Activated B cell treated with CpG ODN at 0.5 μM for 24 hours (primary cell): Measurements from ENCODE around the gene SUGCT. TPM values are rescaled to one million over a fixed set of nuclear protein-coding genes. Genes with fewer than 3 reads are reported as not detected.

Experiments
- ATAC-seq: fragments of 200-7000 bp; cut with Tn5 transposase; one replicate; pipeline ENCODE4 v1.10.0; 2021; ENCODE audit warnings: low read depth, mild to moderate bottlenecking, moderate library complexity
- CTCF ChIA-PET: fragments of 350-600 bp; sonication (Branson Sonifier 250); formaldehyde crosslinking; loops from one replicate; lab custom pipeline; 2021; ENCODE audit warnings: antibody characterized with exemption; lab: Charles Lee
- POLR2A ChIA-PET: fragments of 350-600 bp; sonication (Branson Sonifier 250); formaldehyde crosslinking; loops from one replicate; lab custom pipeline; 2021; ENCODE audit warnings: antibody characterized with exemption; lab: Charles Lee
- DNase-seq: peaks from one replicate; pipeline ENCODE4 v3.0.0; 2022
- H3K27ac Mint-ChIP-seq: one replicate; pipeline ENCODE4 v1.8.0; 2020; ENCODE audit warnings: mixed read lengths
- H3K27me3 Mint-ChIP-seq: one replicate; pipeline ENCODE4 v1.8.0; 2021; ENCODE audit warnings: mixed read lengths
- H3K36me3 Mint-ChIP-seq: one replicate; pipeline ENCODE4 v1.8.0; 2021; ENCODE audit warnings: low read depth, mixed read lengths
- H3K4me1 Mint-ChIP-seq: one replicate; pipeline ENCODE4 v1.8.0; 2021; ENCODE audit warnings: mixed read lengths
- H3K4me3 Mint-ChIP-seq: one replicate; pipeline ENCODE4 v1.8.0; 2020; ENCODE audit warnings: mild to moderate bottlenecking, mixed read lengths
- H3K9me3 Mint-ChIP-seq: one replicate; pipeline ENCODE4 v1.8.0; 2020; ENCODE audit warnings: mixed read lengths
- CTCF ChIP-seq: fragments of 200-600 bp; IDR thresholded peaks from one replicate; pipeline ENCODE4 v1.8.0; 2022; ENCODE audit warnings: antibody characterized with exemption, mild to moderate bottlenecking
- intact Hi-C: fragments of 100-400 bp; cut with micrococcal nuclease; formaldehyde crosslinking; loops from one replicate; pipeline ENCODE4 v1.15.1; 2024
- total RNA-seq: library from RNA; stranded (reverse); gene quantifications from 2 replicates; pipeline ENCODE4 v1.2.3, GENCODE V29; 2022

SUGCT gene
- total RNA-seq, 1 donor from 2014 or later = 1.3 TPM

DNA sequence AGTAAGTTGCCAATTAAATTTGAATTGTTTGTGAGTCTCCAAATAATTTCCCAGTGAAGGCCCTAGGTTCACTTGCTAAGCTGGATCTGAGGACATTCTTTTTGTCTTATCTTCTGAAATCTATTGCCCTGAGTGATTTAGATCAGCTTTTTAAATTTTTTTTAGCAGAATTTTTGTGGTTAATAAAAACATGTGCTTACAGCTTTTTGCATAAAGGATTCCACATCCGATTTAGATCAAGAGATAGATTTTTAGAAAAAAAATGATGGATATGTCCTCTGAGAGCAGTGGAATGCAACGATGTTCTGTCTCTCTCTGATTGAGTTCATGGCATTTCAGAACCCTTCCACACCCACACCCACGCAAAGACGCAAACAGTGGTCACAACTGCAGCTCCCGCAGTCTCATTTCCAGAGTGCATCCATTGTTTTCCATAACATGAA, 358.8 kb downstream of the SUGCT start:
- TF ChIP-seq CTCF = no peak
- no peak for ATAC-seq
- Mint-ChIP-seq H3K36me3 (no peaks in the 10 kb centered on the region), H3K27me3 (no peaks in the 10 kb centered on the region), H3K4me3 (no peak overlapping the region), H3K9me3 (peaks cover 3% of the 10 kb centered on the region), H3K27ac (no peak overlapping the region), H3K4me1 (no peaks in the 10 kb centered on the region)
- no peak for DNase-seq
- ChIA-PET POLR2A (no interaction called here), CTCF (no interaction called here)
- intact Hi-C loops = no loop called here

DNA sequence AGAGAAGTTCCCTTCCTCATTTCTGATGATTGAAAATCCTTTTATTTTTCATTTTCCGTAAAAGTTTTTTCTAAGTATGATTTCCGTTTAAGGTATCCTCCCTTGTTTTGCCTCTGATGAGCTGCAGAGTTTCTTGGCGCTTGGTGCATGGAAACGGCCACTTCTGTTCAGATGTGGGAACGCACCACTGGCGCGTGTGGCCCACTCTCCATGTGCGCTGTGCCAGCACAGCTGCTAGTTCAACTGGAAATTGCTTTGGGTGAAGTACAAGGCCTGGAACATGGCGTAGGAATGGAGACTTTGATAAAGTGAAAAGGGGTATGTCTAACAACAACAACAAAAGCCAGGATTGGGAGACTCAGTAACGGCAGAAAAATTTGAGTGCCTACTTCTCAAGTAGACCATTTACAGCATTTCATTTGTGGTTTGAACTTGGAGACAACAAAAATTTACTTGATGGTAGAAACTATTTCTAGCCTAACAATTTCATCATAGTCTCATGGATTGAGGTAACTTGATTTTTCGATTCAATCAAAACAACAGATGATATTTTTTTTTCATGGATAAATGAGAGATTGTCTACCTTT, 364.2 kb downstream of the SUGCT start:
- Mint-ChIP-seq H3K4me3 (no peak overlapping the region), H3K27me3 (no peaks in the 10 kb centered on the region)
- POLR2A ChIA-PET = no interaction called here

DNA sequence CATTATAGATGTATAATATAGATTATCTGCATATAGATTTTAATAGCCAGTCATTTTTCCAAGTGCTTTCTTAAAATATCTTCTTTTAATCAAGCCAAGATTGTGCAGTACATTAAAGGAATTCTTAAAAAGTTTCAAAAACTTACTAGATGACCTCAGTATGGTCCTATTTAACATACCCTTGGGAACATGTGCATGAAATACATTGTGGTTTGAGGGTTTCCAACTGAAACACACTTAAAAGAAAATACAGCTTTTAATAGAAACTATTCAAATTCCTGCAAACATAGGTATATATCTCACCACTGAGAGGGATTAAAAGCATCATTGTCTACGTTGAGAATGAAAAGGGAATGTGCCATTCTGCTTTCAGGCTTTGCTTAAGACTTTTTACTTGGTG, 364.9 kb downstream of the SUGCT start:
- Mint-ChIP-seq H3K4me3 (no peak overlapping the region), H3K27me3 (no peaks in the 10 kb centered on the region), H3K9me3 (no peaks in the 10 kb centered on the region), H3K36me3 (no peaks in the 10 kb centered on the region), H3K4me1 (no peaks in the 10 kb centered on the region), H3K27ac (no peak overlapping the region)
- ChIA-PET POLR2A (no interaction called here), CTCF (no interaction called here)
- TF ChIP-seq CTCF = no peak
- no peak for ATAC-seq
- intact Hi-C loops = no loop called here
- no peak for DNase-seq

More for the DNA sequence above, 364.2 kb downstream of the SUGCT start:
- Mint-ChIP-seq H3K27ac (no peak overlapping the region), H3K4me1 (no peaks in the 10 kb centered on the region), H3K9me3 (no peaks in the 10 kb centered on the region), H3K36me3 (no peaks in the 10 kb centered on the region)
- ATAC-seq (no peak), DNase-seq (no peak)
- CTCF ChIA-PET = no interaction called here
- TF ChIP-seq CTCF = no peak
- intact Hi-C loops = no loop called here

DNA sequence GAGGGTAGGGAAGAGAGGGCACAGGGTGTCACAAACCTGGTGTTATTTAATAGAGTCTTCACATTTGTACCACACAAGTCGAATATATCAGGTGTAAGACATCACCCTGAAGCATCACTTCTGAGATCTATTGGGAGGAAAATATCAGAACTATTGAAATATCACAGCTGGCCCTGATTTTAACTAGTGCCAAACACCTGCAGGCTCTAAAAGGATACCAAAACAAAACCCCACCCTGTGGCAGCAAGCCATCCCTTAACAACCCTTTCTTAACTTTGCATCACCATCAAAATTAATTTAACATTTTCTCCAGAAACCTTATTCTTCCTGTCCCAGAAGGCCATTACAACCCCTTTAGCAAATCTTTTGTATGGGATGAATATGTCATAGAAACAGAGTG, 365.4 kb downstream of the SUGCT start:
- Mint-ChIP-seq H3K4me3 (no peak overlapping the region), H3K27me3 (no peaks in the 10 kb centered on the region), H3K9me3 (no peaks in the 10 kb centered on the region), H3K4me1 (no peaks in the 10 kb centered on the region), H3K27ac (no peak overlapping the region), H3K36me3 (no peaks in the 10 kb centered on the region)
- CTCF ChIA-PET = no interaction called here
- ATAC-seq = no peak
- TF ChIP-seq CTCF = no peak
- no peak for DNase-seq
- POLR2A ChIA-PET = no interaction called here
- intact Hi-C loops = no loop called here

- ChIA-PET POLR2A (no interaction called here), CTCF (no interaction called here)
- Mint-ChIP-seq H3K4me1 (no peaks in the 10 kb centered on the region), H3K27me3 (no peaks in the 10 kb centered on the region), H3K9me3 (peaks cover 6% of the 10 kb centered on the region), H3K36me3 (no peaks in the 10 kb centered on the region), H3K27ac (no peak overlapping the region), H3K4me3 (no peak overlapping the region)
- TF ChIP-seq CTCF = no peak
- ATAC-seq (no peak), DNase-seq (no peak)
- intact Hi-C loops = no loop called here
These were observed 367.6 kb downstream of the SUGCT start for GRCh38 chr7:40502359-40502758.
